GM23248 (cell line): Measurements from ENCODE around the gene ZBTB44. TPM values are rescaled to one million over a fixed set of nuclear protein-coding genes. Genes with fewer than 3 reads are reported as not detected.
"Not testable (repeated sequence)": the region's sequence is repeated elsewhere in the genome, so short reads cannot be mapped to it uniquely, and the experiment has no call there.

Source experiments
- DNase-seq: peaks from one replicate; pipeline ENCODE4 v3.0.0-alpha.2; 2015
- H2AFZ ChIP-seq: fragments of 200-600 bp; sonication (generic); 2 replicates; pipeline ENCODE4 v1.6.1; 2016; ENCODE audit warnings: antibody characterized with exemption
- H3F3A ChIP-seq: fragments of 200-600 bp; sonication (generic); 2 replicates; pipeline ENCODE4 v1.6.1; 2016; ENCODE audit warnings: mild to moderate bottlenecking, antibody characterized with exemption, mixed run types; ENCODE audit not compliant: insufficient read depth
- H3K27ac ChIP-seq: fragments of 200-600 bp; sonication (generic); 2 replicates; pipeline ENCODE4 v1.5.1; 2016; ENCODE audit warnings: mild to moderate bottlenecking
- H3K27me3 ChIP-seq: fragments of 200-600 bp; sonication (generic); replicated peaks from 2 replicates; pipeline ENCODE4 v1.6.1; 2016; ENCODE audit warnings: mild to moderate bottlenecking; ENCODE audit not compliant: insufficient read depth
- H3K36me3 ChIP-seq: fragments of 200-600 bp; sonication (generic); 2 replicates; pipeline ENCODE4 v1.6.1; 2016; ENCODE audit warnings: low read depth, mild to moderate bottlenecking
- H3K4me1 ChIP-seq: fragments of 200-600 bp; sonication (generic); 2 replicates; pipeline ENCODE4 v1.6.1; 2016; ENCODE audit warnings: mild to moderate bottlenecking; ENCODE audit not compliant: insufficient read depth
- H3K4me2 ChIP-seq: fragments of 200-600 bp; sonication (generic); one replicate; pipeline ENCODE4 v1.6.1; 2016; ENCODE audit warnings: mild to moderate bottlenecking; ENCODE audit not compliant: unreplicated experiment
- H3K4me3 ChIP-seq: fragments of 200-600 bp; sonication (generic); 2 replicates; pipeline ENCODE4 v1.5.1; 2016; ENCODE audit warnings: mild to moderate bottlenecking
- H3K79me2 ChIP-seq: fragments of 200-600 bp; sonication (generic); 2 replicates; pipeline ENCODE4 v1.6.1; 2016; ENCODE audit warnings: mild to moderate bottlenecking; ENCODE audit not compliant: insufficient read depth
- H3K9ac ChIP-seq: fragments of 200-600 bp; sonication (generic); 2 replicates; pipeline ENCODE4 v1.6.1; 2016; ENCODE audit warnings: mild to moderate bottlenecking
- H3K9me2 ChIP-seq: fragments of 200-600 bp; sonication (generic); 2 replicates; pipeline ENCODE4 v1.6.1; 2016; ENCODE audit warnings: mixed run types, mild to moderate bottlenecking, moderate library complexity; ENCODE audit not compliant: insufficient read depth
- H3K9me3 ChIP-seq: fragments of 200-600 bp; sonication (generic); one replicate; pipeline ENCODE4 v1.6.1; 2017; ENCODE audit warnings: low read depth
- H4K20me1 ChIP-seq: fragments of 200-600 bp; sonication (generic); 2 replicates; pipeline ENCODE4 v1.6.0; 2016; ENCODE audit not compliant: insufficient read depth
- EZH2 ChIP-seq: fragments of 200-600 bp; sonication (generic); IDR thresholded peaks from 2 replicates; pipeline ENCODE4 v1.6.1; 2018; ENCODE audit warnings: antibody characterized with exemption, mild to moderate bottlenecking; ENCODE audit not compliant: insufficient read depth, poor library complexity, severe bottlenecking
- EZH2phosphoT487 ChIP-seq: fragments of 200-600 bp; sonication (generic); IDR thresholded peaks from 2 replicates; pipeline ENCODE4 v1.6.1; 2018; ENCODE audit warnings: antibody characterized with exemption, moderate library complexity, mild to moderate bottlenecking, low read depth; ENCODE audit not compliant: insufficient read depth
- WGBS, 2 experiments: methylation state at CpG; one replicate each; pipeline ENCODE4 v1.1.6; 2015 to 2017; ENCODE audit warnings: low lambda C conversion rate in 2 of 2, low coverage in 1 of 2; ENCODE audit errors: missing lambda C conversion rate in 2 of 2; 5-methylcytosine and 5-hydroxymethylcytosine counted together
- in situ Hi-C: fragments of 300-500 bp; cut with MboI; formaldehyde crosslinking; loops from 2 replicates; pipeline ENCODE4 v1.15.0; 2020
- polyA plus RNA-seq: library from polyadenylated mRNA; unstranded; fragments of >200 nt; fragmentation: Nextera tagmentation; extraction: Ambion mirVana; gene quantifications from 2 replicates; pipeline ENCODE4 v1.2.1, GENCODE V29; 2016
- total RNA-seq: library from RNA; depleted of rRNA; stranded (reverse); fragments of >200 nt; shearing (Covaris generic); gene quantifications from 2 replicates; pipeline ENCODE4 v1.2.3, GENCODE V29; 2014

Gene ZBTB44
- total and polyA plus RNA-seq, 2 experiments from 2014 or later = 4.1 to 17.4 TPM

DNA sequence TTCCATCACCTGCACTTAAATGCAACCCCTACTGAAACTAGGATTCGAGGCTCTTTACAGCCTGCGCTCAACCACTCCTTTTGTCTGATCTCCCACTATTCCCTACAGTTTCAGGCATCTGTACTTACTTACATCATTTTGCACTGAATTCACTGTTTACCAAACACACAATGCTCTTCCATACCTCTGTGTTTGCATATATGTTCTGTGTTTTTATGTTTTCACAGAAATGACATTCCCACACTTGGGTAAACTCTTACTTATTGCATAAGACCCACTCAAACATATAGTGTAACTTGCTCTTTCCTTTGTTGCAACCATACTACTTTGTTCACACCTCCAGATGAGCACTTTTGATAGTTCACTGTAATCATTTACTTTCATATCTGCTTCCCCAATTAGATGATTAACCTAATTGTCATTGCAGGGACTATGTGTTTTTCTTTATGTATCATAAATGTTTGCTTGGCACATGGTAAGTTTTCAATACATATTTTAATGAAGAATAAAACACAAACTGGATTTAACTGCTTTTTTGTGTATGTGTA, 54.6 kb downstream of the ZBTB44 start:
- no peak for DNase-seq
- no peaks in the 10 kb centered on the region for H3K4me1 ChIP-seq
- H3K9me2 ChIP-seq = no peaks in the 10 kb centered on the region
- 95 to 96% methylated on average over 2 of the region's 2 CpGs for WGBS, 2 experiments
- peaks cover 11% of the 10 kb centered on the region; the same call in 1 of the 2 replicates for H3K36me3 ChIP-seq
- no peaks in the 10 kb centered on the region for H3F3A ChIP-seq
- H3K4me2 ChIP-seq = no peak overlapping the region
- H3K4me3 ChIP-seq = no peak overlapping the region
- H4K20me1 ChIP-seq = 0 out of 2 replicates have a peak, but pooled peaks cover 10% of the 10 kb centered on the region
- H3K27ac ChIP-seq = no peak overlapping the region
- H3K9me3 ChIP-seq = no peaks in the 10 kb centered on the region
- H3K79me2 ChIP-seq = peaks cover 34% of the 10 kb centered on the region
- in situ Hi-C loops = no loop called here
- no peak overlapping the region for H3K9ac ChIP-seq
- no peak for TF ChIP-seq EZH2phosphoT487
- no peak for TF ChIP-seq EZH2
- no peaks in the 10 kb centered on the region for H3K27me3 ChIP-seq
- no peak overlapping the region for H2AFZ ChIP-seq

- H3K4me1 ChIP-seq, H3K9me2 ChIP-seq, DNase-seq, H4K20me1 ChIP-seq, H3K36me3 ChIP-seq, H3K4me3 ChIP-seq, H2AFZ ChIP-seq, in situ Hi-C loops, H3K27me3 ChIP-seq, H3F3A ChIP-seq, H3K9ac ChIP-seq, H3K4me2 ChIP-seq, H3K27ac ChIP-seq, H3K9me3 ChIP-seq: not testable (repeated sequence)
- 46 to 52% methylated on average over 1 of the region's 1 CpG for WGBS, 2 experiments
- peaks cover 59% of the 10 kb centered on the region for H3K79me2 ChIP-seq
These were observed 63.0 kb downstream of the ZBTB44 start for GRCh38 chr11:130251763-130252162.

- H3K9me3 ChIP-seq, H3K27me3 ChIP-seq, in situ Hi-C loops, H3K36me3 ChIP-seq, H3K9ac ChIP-seq, H3K4me3 ChIP-seq, H3K4me1 ChIP-seq, DNase-seq, H4K20me1 ChIP-seq, H3K9me2 ChIP-seq, H3K27ac ChIP-seq, H3F3A ChIP-seq, H3K4me2 ChIP-seq, H2AFZ ChIP-seq: not testable (repeated sequence)
- WGBS, 2 experiments = 93 to 96% methylated on average over 5 of the region's 5 CpGs
- peaks cover 62% of the 10 kb centered on the region for H3K79me2 ChIP-seq
These were observed 64.8 kb downstream of the ZBTB44 start for GRCh38 chr11:130249929-130250328.

DNA sequence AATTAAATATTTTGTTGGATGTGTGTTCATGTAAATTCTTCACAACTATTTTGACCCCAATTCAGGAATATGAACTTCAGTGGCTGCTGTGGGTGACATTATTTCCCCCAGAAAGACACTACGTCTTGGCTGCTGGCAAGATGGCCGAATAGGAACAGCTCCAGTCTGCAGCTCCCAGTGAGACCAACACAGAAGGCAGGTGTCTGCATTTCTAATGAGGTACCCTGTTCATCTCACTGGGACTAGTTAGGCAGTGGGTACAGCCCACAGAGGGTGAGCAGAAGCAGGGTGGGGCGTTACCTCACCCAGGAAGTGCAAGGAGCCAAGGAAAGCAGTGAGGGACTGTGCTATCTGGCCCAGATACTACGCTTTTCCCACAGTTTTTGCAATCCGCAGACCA, 65.3 kb downstream of the ZBTB44 start:
- TF ChIP-seq EZH2 (no peak), EZH2phosphoT487 (no peak)
- Histone ChIP-seq H3K27me3 (no peaks in the 10 kb centered on the region), H3K9ac (no peak overlapping the region), H2AFZ (no peak overlapping the region), H3K9me2 (no peaks in the 10 kb centered on the region), H3K9me3 (no peaks in the 10 kb centered on the region), H3K4me3 (no peak overlapping the region), H3F3A (no peaks in the 10 kb centered on the region), H3K27ac (no peak overlapping the region), H4K20me1 (no peaks in the 10 kb centered on the region), H3K79me2 (peaks cover 64% of the 10 kb centered on the region), H3K4me1 (peaks cover 8% of the 10 kb centered on the region; the same call in 1 of the 2 replicates), H3K36me3 (no peaks in the 10 kb centered on the region), H3K4me2 (no peak overlapping the region)
- in situ Hi-C loops = no loop called here
- no peak for DNase-seq
- WGBS, 2 experiments = 96 to 99% methylated on average over 5 of the region's 5 CpGs

DNA sequence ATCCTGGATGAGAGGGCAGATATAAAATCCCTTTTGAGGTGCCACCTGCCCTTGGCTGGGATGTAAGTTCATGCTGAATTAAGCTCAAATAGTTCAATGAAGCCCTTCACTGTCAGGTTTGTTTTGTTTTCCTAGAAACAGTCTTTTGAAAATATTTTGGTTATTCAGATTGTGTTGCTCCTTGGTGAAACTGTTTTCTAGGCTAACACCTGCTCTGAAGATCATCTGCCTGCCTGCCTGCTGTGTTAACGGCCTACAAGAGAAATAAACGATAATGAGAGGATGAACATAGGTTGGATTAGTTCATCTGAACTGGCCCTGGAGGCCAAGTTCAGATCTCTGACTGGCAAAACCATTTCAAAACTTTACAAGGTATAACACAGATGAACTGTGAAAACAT, 67.4 kb downstream of the ZBTB44 start:
- Histone ChIP-seq H3K9me2 (no peaks in the 10 kb centered on the region), H3K36me3 (no peaks in the 10 kb centered on the region), H3K4me2 (no peak overlapping the region), H3K9ac (no peak overlapping the region), H3K9me3 (no peaks in the 10 kb centered on the region), H3K4me3 (no peak overlapping the region), H4K20me1 (no peaks in the 10 kb centered on the region), H2AFZ (no peak overlapping the region), H3F3A (no peaks in the 10 kb centered on the region), H3K27ac (no peak overlapping the region), H3K79me2 (peaks cover 46% of the 10 kb centered on the region), H3K27me3 (no peaks in the 10 kb centered on the region), H3K4me1 (peaks cover 8% of the 10 kb centered on the region; the same call in 1 of the 2 replicates)
- WGBS, 2 experiments = 93 to 100% methylated on average over 2 of the region's 2 CpGs
- in situ Hi-C loops = no loop called here
- DNase-seq = no peak
- TF ChIP-seq EZH2phosphoT487 = no peak
- no peak for TF ChIP-seq EZH2
